Left ventricle myocardium superior (tissue), 1 donor: Measurements from ENCODE around the gene IL1RL1. TPM values are rescaled to one million over a fixed set of nuclear protein-coding genes. Genes with fewer than 3 reads are reported as not detected.

ENCODE experiments used
- ATAC-seq: fragments of 200-7000 bp; cut with Tn5 transposase; one replicate; pipeline ENCODE4 v1.9.1; 2020; ENCODE audit warnings: mild to moderate bottlenecking, moderate library complexity
- DNase-seq: peaks from one replicate; pipeline ENCODE4 v3.0.0-alpha.2; 2020
- intact Hi-C: fragments of 100-400 bp; cut with micrococcal nuclease; formaldehyde crosslinking; loops from one replicate; pipeline ENCODE4 v1.11.0; 2022
- total RNA-seq: library from RNA; stranded (reverse); fragmentation: NEBNext Ultra II Directional; extraction: Animal tissue kit (Norgen Biotek cat#: 25700); gene quantifications from one replicate; pipeline ENCODE4 v1.2.1, GENCODE V29; 2021
- donor health status: DM: no; HTN: yes; CAD: no; lungs with severe emphysema.

IL1RL1 gene
- total RNA-seq, 1 donor from 2014 or later = 2.5 TPM

DNA sequence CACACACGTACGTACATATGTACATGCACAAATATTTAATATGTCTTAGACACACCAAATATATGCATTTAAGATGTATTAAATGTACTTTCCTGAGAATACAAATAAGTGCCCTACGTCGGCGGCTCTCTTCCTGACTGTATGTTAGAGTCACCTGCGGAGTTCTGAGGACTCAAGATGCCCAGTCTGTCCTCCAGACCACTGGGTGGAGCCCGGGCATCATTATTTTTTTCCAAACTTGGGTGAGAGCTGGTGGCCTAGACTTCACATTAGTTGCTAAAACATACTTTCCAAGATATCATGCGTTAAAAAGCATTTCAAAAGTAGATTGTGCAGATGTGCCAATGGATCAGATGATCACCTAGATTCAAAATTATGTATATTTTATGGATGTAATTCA lies 47.1 kb downstream of the IL1RL1 start:
- intact Hi-C loops = loop anchor here (5.0 kb wide), 1 partner anchor 106 kb away; no protein-coding TSS in a partner anchor
- DNase-seq (no peak), ATAC-seq (no peak)

DNA sequence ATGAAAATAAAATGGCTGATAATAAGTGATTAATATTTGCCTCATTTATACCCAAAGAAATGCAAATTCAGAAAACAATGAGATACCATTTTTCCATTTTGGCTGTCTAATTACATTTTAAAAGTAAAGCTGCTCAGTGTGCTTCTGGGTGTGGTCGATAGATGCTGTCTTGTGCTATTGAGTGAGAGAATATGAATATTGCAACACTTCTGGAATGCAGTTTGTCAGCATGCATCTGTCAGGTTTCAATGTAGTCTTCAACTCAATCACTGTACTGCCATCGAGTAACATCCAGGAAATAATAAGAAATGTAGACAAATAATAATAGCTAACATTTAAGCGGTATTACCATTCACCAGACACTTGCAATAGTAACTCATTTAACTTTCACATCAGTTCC lies 48.2 kb downstream of the IL1RL1 start:
- ATAC-seq (no peak), DNase-seq (no peak)
- intact Hi-C loops = loop anchor here (5.0 kb wide), 1 partner anchor 107 kb away; no protein-coding TSS in a partner anchor

- intact Hi-C loops = no loop called here
- DNase-seq (no peak), ATAC-seq (no peak)
Measured at GRCh38 chr2:102361632-102362241, 50.4 kb downstream of the IL1RL1 start.

GRCh38 chr2:102365763-102366162 lies 54.4 kb downstream of the IL1RL1 start:
- ATAC-seq (no peak), DNase-seq (no peak)
- intact Hi-C loops = no loop called here

- DNase-seq (no peak), ATAC-seq (no peak)
- intact Hi-C loops = no loop called here
Measured at GRCh38 chr2:102366406-102367112, 55.2 kb downstream of the IL1RL1 start.

DNA sequence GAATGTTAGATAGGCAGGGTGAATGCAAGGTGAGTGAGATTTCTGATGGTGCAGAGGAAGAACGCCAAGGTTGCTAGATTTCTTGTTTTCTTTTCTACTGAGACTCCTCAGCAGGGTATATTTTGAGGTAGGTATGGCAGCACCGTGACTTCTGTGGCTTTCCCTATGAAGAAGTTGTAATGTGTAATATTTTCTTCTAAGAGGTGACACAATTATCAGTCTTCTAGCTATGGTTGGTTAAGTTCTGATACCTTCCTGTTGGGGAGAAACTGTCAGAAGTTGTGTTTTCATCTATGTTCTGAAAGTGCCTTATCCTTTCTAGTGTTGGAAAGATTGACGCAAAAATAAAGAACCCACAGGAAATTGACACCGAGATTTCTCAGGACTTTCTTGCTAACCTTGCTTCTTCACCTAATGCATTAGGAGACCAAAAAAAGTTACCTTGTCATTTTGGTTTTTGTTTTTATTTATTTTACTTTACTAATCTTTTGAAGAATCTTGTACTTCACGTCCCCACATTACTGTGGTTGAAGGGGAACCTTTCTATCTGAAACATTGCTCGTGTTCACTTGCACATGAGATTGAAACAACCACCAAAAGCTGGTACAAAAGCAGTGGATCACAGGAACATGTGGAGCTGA lies 56.1 kb downstream of the IL1RL1 start:
- DNase-seq (no peak), ATAC-seq (no peak)
- intact Hi-C loops = no loop called here

GRCh38 chr2:102368461-102369109 lies 57.2 kb downstream of the IL1RL1 start:
- ATAC-seq (no peak), DNase-seq (no peak)
- intact Hi-C loops = no loop called here

DNA sequence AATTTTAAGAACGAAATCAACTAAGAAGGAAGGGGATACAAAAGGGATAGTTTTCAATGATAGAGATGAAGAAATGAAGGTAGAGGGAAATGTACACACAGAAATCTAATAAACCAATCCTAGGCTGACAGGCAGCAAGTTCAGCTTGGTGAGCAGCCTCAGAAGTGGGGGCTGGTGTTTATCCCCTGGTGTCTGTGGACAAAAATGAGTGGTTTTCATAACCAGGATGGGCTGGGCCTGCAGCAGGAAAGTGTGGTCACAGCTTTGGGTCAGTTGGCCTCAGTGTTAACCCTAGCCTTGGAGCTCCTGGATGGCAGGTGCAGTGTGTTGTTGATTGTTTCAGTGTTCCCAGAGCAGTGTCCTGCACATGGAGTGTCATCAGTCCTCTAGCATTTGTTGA lies 58.5 kb downstream of the IL1RL1 start:
- DNase-seq (no peak), ATAC-seq (no peak)
- intact Hi-C loops = no loop called here

DNA sequence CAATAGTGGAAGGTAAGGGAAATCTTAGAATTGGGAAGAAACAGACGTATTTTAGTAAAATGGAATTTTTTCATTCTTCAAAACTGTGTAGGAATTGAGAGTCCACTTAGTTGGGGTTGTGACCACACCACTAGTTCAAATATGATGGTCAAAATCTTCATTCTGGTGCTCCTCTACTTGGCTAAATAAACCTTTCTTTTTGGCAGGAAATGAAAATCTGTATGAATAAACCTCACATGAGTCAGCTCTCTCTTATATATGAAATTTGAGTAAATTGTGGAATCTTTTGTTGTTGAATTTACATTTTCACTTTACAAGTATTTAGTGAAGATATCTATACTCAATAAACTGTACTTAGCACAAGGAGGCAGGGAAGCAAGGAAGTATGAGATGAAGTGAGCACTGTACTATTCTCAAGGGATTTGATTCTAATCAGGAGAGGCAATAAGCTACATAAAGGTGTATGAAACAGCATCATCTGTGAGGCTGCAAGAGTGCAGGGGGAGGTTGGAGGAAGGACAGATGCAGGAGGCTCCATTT lies 64.8 kb downstream of the IL1RL1 start:
- no peak for ATAC-seq
- no peak for DNase-seq
- intact Hi-C loops = no loop called here

DNA sequence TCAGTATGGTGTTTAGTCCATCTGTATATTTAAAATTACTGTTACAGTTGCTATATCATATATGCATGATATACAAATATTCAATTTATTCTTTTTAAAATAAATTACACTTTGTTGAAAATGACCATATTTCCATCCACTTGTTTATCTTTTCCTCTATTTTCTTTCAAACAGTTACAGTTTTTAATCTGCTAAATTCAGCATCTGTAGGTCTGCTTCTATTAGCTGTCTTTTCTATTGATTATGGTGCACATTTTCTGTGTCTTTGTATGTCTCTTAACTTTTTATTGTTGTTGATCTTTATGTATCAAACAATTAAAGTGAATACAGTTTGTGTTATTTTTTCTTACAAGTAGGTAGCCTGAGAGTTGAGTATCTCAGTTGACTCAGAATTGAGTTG lies 72.4 kb downstream of the IL1RL1 start:
- intact Hi-C loops = no loop called here
- ATAC-seq (no peak), DNase-seq (no peak)

DNA sequence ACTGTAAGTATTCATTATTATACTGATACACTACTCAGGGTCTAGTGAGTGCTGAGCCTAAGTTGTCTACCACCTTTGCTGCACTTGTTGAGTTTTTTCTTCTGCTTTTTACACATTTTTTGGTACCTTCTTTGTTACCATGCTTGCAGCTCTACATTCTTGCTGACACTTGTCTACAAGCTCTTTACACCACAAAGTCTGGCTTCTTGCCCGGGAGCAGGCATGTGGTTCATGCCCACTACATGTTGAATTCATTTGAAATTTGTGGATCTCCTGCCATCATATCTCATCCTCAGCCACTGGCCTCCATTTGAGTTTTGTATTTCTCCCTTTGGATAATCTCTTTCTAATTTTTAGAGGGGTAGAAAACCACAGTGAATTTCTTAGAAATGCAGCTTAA lies 74.2 kb downstream of the IL1RL1 start:
- DNase-seq (no peak), ATAC-seq (no peak)
- intact Hi-C loops = no loop called here

GRCh38 chr2:102386004-102386403 lies 74.6 kb downstream of the IL1RL1 start:
- no peak for ATAC-seq
- intact Hi-C loops = no loop called here
- DNase-seq = no peak

DNA sequence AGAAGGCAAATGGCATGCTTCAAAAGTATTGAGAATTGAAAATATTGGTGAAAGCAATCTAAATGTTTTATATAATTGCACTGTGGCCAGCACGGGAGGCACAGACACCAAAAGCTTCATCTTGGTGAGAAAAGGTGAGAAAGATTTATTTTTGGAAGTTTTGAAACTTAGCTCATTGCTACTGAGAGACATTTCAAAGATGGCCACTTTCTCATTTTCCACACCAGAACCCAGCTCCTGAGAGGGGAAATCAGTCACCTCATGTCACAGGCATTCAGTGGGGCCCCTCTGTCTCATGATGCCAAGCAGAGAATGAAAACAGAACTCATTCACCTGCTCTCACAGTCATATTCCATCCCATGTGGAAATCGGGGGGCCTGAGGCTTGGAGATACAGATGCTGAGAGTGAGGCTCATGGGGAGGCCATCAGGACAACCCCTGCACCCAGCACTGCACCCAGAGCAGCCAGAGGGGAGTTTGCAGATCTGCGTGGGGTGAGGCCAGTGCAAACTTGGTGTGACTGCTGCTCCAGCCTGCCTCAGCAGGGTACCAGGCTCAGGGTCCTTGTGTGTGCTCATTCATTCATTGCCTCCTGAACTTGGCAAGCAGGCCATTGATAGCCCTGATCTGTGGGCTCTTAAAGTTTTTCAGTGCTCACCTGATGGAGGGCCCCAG lies 75.6 kb downstream of the IL1RL1 start:
- intact Hi-C loops = no loop called here
- DNase-seq = no peak
- ATAC-seq = no peak

GRCh38 chr2:102387763-102388546 lies 76.6 kb downstream of the IL1RL1 start:
- ATAC-seq (no peak), DNase-seq (no peak)
- intact Hi-C loops = no loop called here

DNA sequence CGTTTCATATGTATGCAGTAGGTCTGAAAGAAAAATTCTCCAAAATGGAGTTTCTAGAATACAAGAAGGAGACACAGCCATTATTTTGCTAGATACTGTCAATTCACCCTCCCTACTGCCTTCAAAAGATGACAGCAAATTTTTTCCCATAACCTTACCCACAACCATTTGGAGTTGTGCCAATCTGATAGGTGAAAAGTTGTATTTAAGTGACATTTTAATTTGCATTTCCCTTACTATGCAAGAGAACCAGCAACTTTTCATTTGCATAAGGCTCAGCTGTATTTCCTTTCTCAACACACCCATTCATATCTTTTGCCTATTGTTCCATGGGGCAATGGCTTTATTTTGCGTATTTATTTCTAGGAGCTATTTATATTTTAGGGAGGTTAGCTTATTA lies 80.2 kb downstream of the IL1RL1 start:
- ATAC-seq (no peak), DNase-seq (no peak)
- intact Hi-C loops = no loop called here

- no peak for DNase-seq
- intact Hi-C loops = no loop called here
- no peak for ATAC-seq
Measured at GRCh38 chr2:102392096-102392495, 80.7 kb downstream of the IL1RL1 start.

DNA sequence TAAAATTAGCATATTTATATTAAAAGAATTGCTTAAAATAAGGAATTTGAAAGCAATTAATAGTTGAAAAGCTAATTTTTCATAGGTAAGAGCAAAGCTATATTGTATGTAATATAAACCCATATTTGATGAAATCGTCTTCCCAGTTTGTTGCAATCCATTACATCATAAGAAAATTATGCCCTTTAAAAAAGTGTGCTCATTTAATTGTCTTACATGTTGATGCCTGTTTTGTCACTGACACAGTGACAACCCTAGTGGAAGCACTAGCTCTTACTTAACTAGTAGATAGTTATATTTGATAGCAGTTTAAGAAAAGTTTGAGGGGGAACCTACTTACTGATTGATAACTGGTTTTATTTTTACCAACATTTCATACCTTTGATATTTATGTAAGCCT lies 81.6 kb downstream of the IL1RL1 start:
- intact Hi-C loops = no loop called here
- ATAC-seq = no peak
- no peak for DNase-seq

DNA sequence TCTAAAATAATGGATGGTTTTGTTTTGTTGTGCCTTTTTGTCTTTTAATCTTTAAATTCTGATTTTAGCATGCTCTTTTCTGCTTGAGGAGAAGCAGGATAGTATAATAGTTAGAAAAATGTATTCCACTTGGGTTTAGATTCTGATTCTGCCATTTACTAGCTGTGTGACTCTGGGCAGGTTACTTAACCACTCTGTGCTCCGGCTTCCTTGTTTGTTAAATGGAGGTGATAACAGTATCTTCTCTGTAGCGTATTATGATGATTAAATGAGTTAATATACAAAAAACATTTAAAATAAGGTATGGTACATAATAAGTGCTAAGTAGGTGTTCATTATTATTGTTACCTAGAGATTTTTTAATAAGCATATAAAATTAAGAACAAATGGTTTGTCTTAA lies 84.6 kb downstream of the IL1RL1 start:
- DNase-seq (no peak), ATAC-seq (no peak)
- intact Hi-C loops = no loop called here

DNA sequence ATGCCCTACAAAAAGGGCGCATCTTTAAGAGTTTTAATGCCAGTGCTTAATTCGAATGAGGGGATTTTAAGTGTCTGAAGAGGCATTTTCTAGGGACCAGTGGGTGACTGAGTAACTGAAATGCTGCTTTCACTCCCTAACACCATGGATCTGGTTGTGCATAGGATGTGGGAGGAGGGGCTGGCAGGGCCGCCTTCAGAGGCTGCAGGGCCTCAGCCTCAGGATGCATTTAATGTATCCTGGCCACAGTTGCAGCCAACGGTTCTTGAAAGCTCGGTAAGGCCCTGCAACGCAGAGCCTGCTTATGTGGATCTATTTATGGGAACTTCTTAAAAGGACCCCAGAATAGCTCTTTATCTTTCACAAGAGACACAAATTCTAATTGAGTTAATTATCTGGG lies 85.8 kb downstream of the IL1RL1 start:
- intact Hi-C loops = no loop called here
- no peak for ATAC-seq
- no peak for DNase-seq
